ENCODE measurements around the gene SCARF2. TPM values are rescaled to one million over a fixed set of nuclear protein-coding genes. Genes with fewer than 3 reads are reported as not detected.

Gene SCARF2
- total RNA-seq, 1 experiment from 2014 or later: 2.7 TPM

GRCh38 chr22:20402960-20403778, 34.5 kb downstream of the SCARF2 start:
- no peak for DNase-seq
- Histone ChIP-seq H3K9ac (ENCODE audit: low read length) (no peak overlapping the region), H3K4me3 (ENCODE audit: low read length) (no peak overlapping the region), H3F3A (ENCODE audit: low read length, unreplicated experiment) (no peaks in the 10 kb centered on the region), H3K9me3 (ENCODE audit: low read length) (no peaks in the 10 kb centered on the region), H3K4me1 (ENCODE audit: insufficient read depth, low read length) (no peaks in the 10 kb centered on the region), H3K9me2 (replicated peaks; ENCODE audit: low read length) (no peaks in the 10 kb centered on the region), H3K27ac (ENCODE audit: low read length) (no peak overlapping the region), H3K4me2 (ENCODE audit: low read length) (no peak overlapping the region), H3K79me2 (ENCODE audit: low read length) (peaks cover 8% of the 10 kb centered on the region; the same call in 1 of the 2 replicates), H2AFZ (ENCODE audit: low read length) (no peak overlapping the region), H3K36me3 (ENCODE audit: low read depth, low read length) (no peaks in the 10 kb centered on the region), H4K20me1 (ENCODE audit: low read length) (no peaks in the 10 kb centered on the region), H3K27me3 (ENCODE audit: low read length) (no peaks in the 10 kb centered on the region)
- POLR2A ChIA-PET (ENCODE audit: unreplicated experiment): no interaction called here
- CTCF ChIA-PET: no interaction called here
- intact Hi-C loops (cut with micrococcal nuclease): no loop called here
- ATAC-seq: no peak
- TF ChIP-seq EZH2phosphoT487 (IDR thresholded peaks at IDR 0.05; ENCODE audit: borderline replicate concordance, low read length) (no peak), EZH2 (IDR thresholded peaks at IDR 0.05; ENCODE audit: low read length, unreplicated experiment) (no peak), CTCF (conservative IDR thresholded peaks at IDR 0.05; ENCODE audit: low read depth, low read length) (no peak)
- BruUV-seq (replicated peaks): no TSS peak

DNA sequence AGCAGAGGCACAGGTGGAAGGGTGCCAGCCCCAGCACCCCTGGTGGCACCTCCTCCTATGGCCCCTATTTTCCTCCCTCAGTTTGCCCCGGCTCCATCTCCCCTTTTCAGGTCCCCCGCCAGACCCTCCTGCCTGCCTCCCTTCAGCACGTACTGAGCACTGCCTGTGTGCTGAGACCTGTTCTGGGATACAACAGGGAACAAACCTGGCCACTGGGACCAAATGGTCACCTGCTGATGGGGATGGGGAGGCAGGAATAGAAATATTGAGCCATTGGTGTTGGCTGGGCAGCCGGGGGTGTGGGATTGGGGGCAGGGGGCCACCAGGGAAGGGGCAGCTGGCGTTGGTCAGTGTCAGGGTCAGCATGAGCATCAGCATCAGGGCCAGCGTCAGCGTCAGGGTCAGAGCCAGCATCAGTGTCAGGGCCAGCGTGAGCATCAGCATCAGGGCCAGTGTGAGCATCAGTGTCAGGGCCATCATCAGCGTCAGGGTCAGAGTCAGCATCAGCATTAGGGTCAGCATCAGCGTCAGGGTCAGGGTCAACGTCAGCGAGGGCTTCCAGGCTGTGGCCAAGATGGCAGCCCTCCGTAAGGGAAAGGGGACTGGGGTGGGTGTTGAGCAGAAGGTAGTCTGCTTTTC, 36.1 kb downstream of the SCARF2 start:
- no peaks in the 10 kb centered on the region for H3K4me1 ChIP-seq (ENCODE audit: insufficient read depth, low read length)
- no peak overlapping the region for H2AFZ ChIP-seq (ENCODE audit: low read length)
- POLR2A ChIA-PET (ENCODE audit: unreplicated experiment): no interaction called here
- H3K27me3 ChIP-seq (ENCODE audit: low read length): no peaks in the 10 kb centered on the region
- H3K4me3 ChIP-seq (ENCODE audit: low read length): no peak overlapping the region
- H3K36me3 ChIP-seq (ENCODE audit: low read depth, low read length): no peaks in the 10 kb centered on the region
- no peak overlapping the region for H3K9ac ChIP-seq (ENCODE audit: low read length)
- peaks cover 20% of the 10 kb centered on the region; the same call in 1 of the 2 replicates for H3K79me2 ChIP-seq (ENCODE audit: low read length)
- intact Hi-C loops (cut with micrococcal nuclease): no loop called here
- H3K27ac ChIP-seq (ENCODE audit: low read length): no peak overlapping the region
- no TSS peak for BruUV-seq (replicated peaks)
- H3K9me3 ChIP-seq (ENCODE audit: low read length): no peaks in the 10 kb centered on the region
- no peaks in the 10 kb centered on the region for H3F3A ChIP-seq (ENCODE audit: low read length, unreplicated experiment)
- no peaks in the 10 kb centered on the region for H4K20me1 ChIP-seq (ENCODE audit: low read length)
- ATAC-seq: no peak
- DNase-seq: no peak
- no peaks in the 10 kb centered on the region for H3K9me2 ChIP-seq (replicated peaks; ENCODE audit: low read length)
- no peak overlapping the region for H3K4me2 ChIP-seq (ENCODE audit: low read length)
- CTCF ChIA-PET: no interaction called here
- no peak for TF ChIP-seq EZH2phosphoT487 (IDR thresholded peaks at IDR 0.05; ENCODE audit: borderline replicate concordance, low read length)

DNA sequence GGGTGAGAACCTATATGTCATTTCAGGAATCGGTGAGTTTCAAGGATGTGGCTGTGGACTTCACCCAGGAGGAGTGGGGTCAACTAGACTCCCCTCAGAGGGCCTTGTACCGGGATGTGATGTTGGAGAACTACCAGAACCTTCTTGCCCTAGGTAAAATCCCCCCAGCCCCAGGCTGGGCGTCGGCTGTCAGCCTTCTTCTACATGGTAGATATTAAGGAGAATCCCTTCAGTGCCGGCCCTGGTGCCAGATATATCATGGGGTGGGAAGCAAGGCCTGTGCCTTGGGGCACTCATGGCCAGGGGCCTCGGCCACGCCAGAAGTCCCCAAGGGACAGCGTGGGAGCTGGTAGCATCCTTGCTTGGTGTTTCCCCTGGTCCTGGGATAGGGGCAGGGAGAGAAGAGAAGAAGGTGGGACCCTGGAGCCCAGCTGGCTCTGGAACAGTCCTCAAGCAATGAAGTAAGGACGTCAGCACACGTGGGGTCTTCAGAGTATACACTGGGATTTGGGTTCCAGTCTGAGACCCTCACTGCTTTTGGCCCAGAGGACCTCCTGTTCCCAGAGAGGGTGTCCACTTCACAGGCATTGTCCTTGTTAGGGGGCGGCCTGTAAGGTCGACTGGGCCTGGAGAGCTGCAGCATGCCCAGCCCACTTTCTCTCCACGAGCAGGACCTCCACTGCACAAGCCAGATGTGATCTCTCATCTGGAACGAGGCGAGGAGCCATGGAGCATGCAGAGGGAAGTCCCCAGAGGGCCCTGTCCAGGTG, 36.8 kb downstream of the SCARF2 start:
- peaks cover 27% of the 10 kb centered on the region for H3K79me2 ChIP-seq (ENCODE audit: low read length)
- no peaks in the 10 kb centered on the region for H3K9me3 ChIP-seq (ENCODE audit: low read length)
- CTCF ChIA-PET: no interaction called here
- no TSS peak for BruUV-seq (replicated peaks)
- intact Hi-C loops (cut with micrococcal nuclease): no loop called here
- H3K4me1 ChIP-seq (ENCODE audit: insufficient read depth, low read length): peaks cover 3% of the 10 kb centered on the region; the same call in 1 of the 2 replicates
- TF ChIP-seq EZH2 (IDR thresholded peaks at IDR 0.05; ENCODE audit: low read length, unreplicated experiment) (no peak), EZH2phosphoT487 (IDR thresholded peaks at IDR 0.05; ENCODE audit: borderline replicate concordance, low read length) (no peak), CTCF (conservative IDR thresholded peaks at IDR 0.05; ENCODE audit: low read depth, low read length) (no peak)
- no peak overlapping the region for H3K4me2 ChIP-seq (ENCODE audit: low read length)
- no peaks in the 10 kb centered on the region for H4K20me1 ChIP-seq (ENCODE audit: low read length)
- ATAC-seq (no peak), DNase-seq (no peak)
- no peaks in the 10 kb centered on the region for H3F3A ChIP-seq (ENCODE audit: low read length, unreplicated experiment)
- no peaks in the 10 kb centered on the region for H3K36me3 ChIP-seq (ENCODE audit: low read depth, low read length)
- H3K27ac ChIP-seq (ENCODE audit: low read length): no peak overlapping the region
- H3K27me3 ChIP-seq (ENCODE audit: low read length): no peaks in the 10 kb centered on the region
- no peaks in the 10 kb centered on the region for H3K9me2 ChIP-seq (replicated peaks; ENCODE audit: low read length)
- H3K9ac ChIP-seq (ENCODE audit: low read length): no peak overlapping the region
- no peak overlapping the region for H2AFZ ChIP-seq (ENCODE audit: low read length)
- no peak overlapping the region for H3K4me3 ChIP-seq (ENCODE audit: low read length)
- POLR2A ChIA-PET (ENCODE audit: unreplicated experiment): no interaction called here

Measured in PC-3 (cell line).